ENCODE results near the gene LRP1B. TPM values are rescaled to one million over a fixed set of nuclear protein-coding genes. Genes with fewer than 3 reads are reported as not detected.

The LRP1B gene
- total RNA-seq, 1 donor from 2014 or later, result 1.7 TPM

DNA sequence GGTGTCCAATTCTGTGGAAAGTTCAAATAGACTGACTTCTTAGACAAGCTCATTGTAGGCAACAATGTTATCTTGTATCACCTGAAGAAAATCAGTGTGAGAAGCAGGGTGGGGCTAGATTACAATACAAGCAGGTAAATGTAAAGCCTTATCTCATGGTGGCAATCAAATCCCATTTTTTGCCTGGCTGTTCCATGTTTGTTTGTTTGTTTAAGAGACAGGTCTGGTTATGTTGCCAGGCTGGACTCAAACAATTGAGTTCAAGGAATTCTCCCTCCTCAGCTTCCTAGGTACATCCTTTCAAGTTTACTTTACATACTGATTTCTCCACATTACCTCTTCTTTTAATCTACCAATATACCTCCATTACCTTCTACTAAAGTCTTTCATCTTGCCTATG, 464.6 kb downstream of the LRP1B start:
- Mint-ChIP-seq H3K27me3 (ENCODE audit: low read depth) (no peaks in the 10 kb centered on the region), H3K4me1 (no peaks in the 10 kb centered on the region), H3K36me3 (no peaks in the 10 kb centered on the region), H3K4me3 (no peak overlapping the region), H3K9me3 (peaks cover 40% of the 10 kb centered on the region), H3K27ac (no peak overlapping the region)
- no peak for TF ChIP-seq CTCF (IDR thresholded peaks at IDR 0.05; ENCODE audit: unreplicated experiment)
- no peak for DNase-seq (ENCODE audit: low spot score in 2 of 2, unreplicated experiment in 2 of 2)

- peaks cover 36% of the 10 kb centered on the region for H3K9me3 Mint-ChIP-seq
- no peak for TF ChIP-seq CTCF (IDR thresholded peaks at IDR 0.05; ENCODE audit: unreplicated experiment)
- no peaks in the 10 kb centered on the region for H3K4me1 Mint-ChIP-seq
- no peak for DNase-seq (ENCODE audit: low spot score in 2 of 2, unreplicated experiment in 2 of 2)
- no peak overlapping the region for H3K27ac Mint-ChIP-seq
- no peaks in the 10 kb centered on the region for H3K27me3 Mint-ChIP-seq (ENCODE audit: low read depth)
- peaks cover 3% of the 10 kb centered on the region for H3K36me3 Mint-ChIP-seq
- no peak overlapping the region for H3K4me3 Mint-ChIP-seq
These were observed 470.6 kb downstream of the LRP1B start for GRCh38 chr2:141660232-141660631.

DNA sequence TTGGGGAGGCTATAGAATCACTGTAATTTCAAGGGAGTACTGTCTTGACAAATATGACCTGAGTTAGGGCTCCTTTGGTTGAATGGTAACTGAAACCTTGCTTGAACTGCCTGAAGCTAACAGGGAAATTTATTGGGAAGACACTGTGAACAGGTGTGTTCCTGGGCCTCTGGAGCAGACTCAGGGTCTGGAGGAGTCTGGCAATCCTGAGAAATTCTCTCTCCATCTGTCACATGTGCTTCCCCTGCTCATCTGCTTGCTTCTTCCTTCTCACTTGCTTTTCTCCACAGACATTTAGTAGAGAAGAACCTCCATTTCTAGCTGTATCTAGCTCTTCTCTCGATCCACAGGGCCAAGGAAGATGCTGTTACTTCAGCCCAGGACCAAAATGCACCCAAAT, 476.5 kb downstream of the LRP1B start:
- DNase-seq (ENCODE audit: low spot score in 2 of 2, unreplicated experiment in 2 of 2), result no peak
- Mint-ChIP-seq H3K27ac (no peak overlapping the region), H3K36me3 (no peaks in the 10 kb centered on the region), H3K4me3 (no peak overlapping the region), H3K27me3 (ENCODE audit: low read depth) (no peaks in the 10 kb centered on the region), H3K9me3 (no peaks in the 10 kb centered on the region), H3K4me1 (no peaks in the 10 kb centered on the region)
- no peak for TF ChIP-seq CTCF (IDR thresholded peaks at IDR 0.05; ENCODE audit: unreplicated experiment)

DNA sequence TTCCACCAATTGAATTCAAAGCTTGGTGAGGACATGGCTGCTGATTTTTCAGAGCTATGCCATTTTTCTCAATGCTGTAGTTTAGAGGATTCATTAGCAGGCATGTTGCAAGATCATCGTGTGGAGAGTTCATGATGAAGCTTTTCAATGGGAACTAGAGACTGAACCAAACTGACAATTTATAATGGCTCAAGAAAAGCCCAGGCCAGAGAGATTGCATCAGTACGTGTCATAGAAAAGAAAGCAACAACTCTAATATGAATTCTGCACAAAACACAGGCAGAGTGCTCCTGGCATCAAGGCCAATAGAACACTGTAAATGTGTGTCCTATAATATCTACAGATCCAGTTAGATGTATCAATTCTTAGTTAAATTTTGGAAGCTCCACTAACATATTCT, 477.6 kb downstream of the LRP1B start:
- no peaks in the 10 kb centered on the region for H3K27me3 Mint-ChIP-seq (ENCODE audit: low read depth)
- no peak for DNase-seq (ENCODE audit: low spot score in 2 of 2, unreplicated experiment in 2 of 2)
- no peak overlapping the region for H3K27ac Mint-ChIP-seq
- TF ChIP-seq CTCF (IDR thresholded peaks at IDR 0.05; ENCODE audit: unreplicated experiment), result no peak
- no peaks in the 10 kb centered on the region for H3K9me3 Mint-ChIP-seq
- no peak overlapping the region for H3K4me3 Mint-ChIP-seq
- no peaks in the 10 kb centered on the region for H3K36me3 Mint-ChIP-seq
- no peaks in the 10 kb centered on the region for H3K4me1 Mint-ChIP-seq

DNA sequence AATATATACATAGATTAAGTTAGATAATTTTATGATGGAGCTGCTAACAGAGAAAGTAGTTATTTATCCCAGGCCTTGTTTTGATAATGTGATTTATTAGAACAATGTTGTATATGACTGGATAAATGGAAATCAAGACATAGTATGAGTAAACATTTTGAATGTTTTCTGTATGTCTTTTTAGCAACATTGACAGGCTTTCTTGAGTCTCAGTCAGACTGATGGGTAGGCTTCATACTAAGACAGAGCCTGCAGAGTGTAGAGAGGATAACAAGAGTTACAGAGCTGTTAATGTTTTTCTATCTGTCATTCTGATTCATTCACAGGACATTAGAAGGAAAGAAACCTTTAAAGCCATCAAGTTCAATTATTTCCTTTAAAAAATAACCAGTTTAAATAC, 478.5 kb downstream of the LRP1B start:
- H3K4me1 Mint-ChIP-seq, result no peaks in the 10 kb centered on the region
- DNase-seq (ENCODE audit: low spot score in 2 of 2, unreplicated experiment in 2 of 2), result no peak
- no peak overlapping the region for H3K4me3 Mint-ChIP-seq
- H3K36me3 Mint-ChIP-seq, result no peaks in the 10 kb centered on the region
- no peaks in the 10 kb centered on the region for H3K9me3 Mint-ChIP-seq
- H3K27me3 Mint-ChIP-seq (ENCODE audit: low read depth), result no peaks in the 10 kb centered on the region
- no peak for TF ChIP-seq CTCF (IDR thresholded peaks at IDR 0.05; ENCODE audit: unreplicated experiment)
- no peak overlapping the region for H3K27ac Mint-ChIP-seq

- Mint-ChIP-seq H3K9me3 (no peaks in the 10 kb centered on the region), H3K4me3 (no peak overlapping the region), H3K27me3 (ENCODE audit: low read depth) (no peaks in the 10 kb centered on the region)
These were observed 483.5 kb downstream of the LRP1B start for GRCh38 chr2:141647353-141647752.

More at GRCh38 chr2:141647353-141647752, 483.5 kb downstream of the LRP1B start:
- TF ChIP-seq CTCF (IDR thresholded peaks at IDR 0.05; ENCODE audit: unreplicated experiment), result no peak
- no peaks in the 10 kb centered on the region for H3K4me1 Mint-ChIP-seq
- H3K36me3 Mint-ChIP-seq, result no peaks in the 10 kb centered on the region
- H3K27ac Mint-ChIP-seq, result no peak overlapping the region
- DNase-seq (ENCODE audit: low spot score in 2 of 2, unreplicated experiment in 2 of 2), result no peak
